GM12878 (cell line): ENCODE data around the gene CDC42EP3. TPM values are rescaled to one million over a fixed set of nuclear protein-coding genes. Genes with fewer than 3 reads are reported as not detected.

Source experiments
- ASH2L ChIP-seq: fragments of 300-600, 200-600 bp; sonication (generic); IDR thresholded peaks from 2 replicates; pipeline ENCODE4 v1.6.1; 2017; ENCODE audit warnings: low read depth, mild to moderate bottlenecking, borderline replicate concordance
- CREB1 ChIP-seq: IDR thresholded peaks from 2 replicates; pipeline ENCODE4 v1.6.1; 2012; ENCODE audit warnings: low read depth, mild to moderate bottlenecking, inconsistent platforms
- ETV6 ChIP-seq, 2 experiments: fragments of 450-650 bp in 1 of 2; IDR thresholded peaks in 1 of 2; conservative IDR thresholded peaks in 1 of 2; 2 replicates each; pipeline ENCODE4 v1.6.1; 2014; ENCODE audit warnings: antibody characterized with exemption in 1 of 2, borderline replicate concordance in 1 of 2, low read depth in 1 of 2, mild to moderate bottlenecking in 1 of 2, moderate library complexity in 1 of 2
- GABPA ChIP-seq: IDR thresholded peaks from 2 replicates; pipeline ENCODE4 v1.6.1; 2014; ENCODE audit warnings: antibody characterized with exemption, low read depth, mild to moderate bottlenecking, inconsistent platforms
- GATAD2B ChIP-seq: fragments of 450-650 bp; conservative IDR thresholded peaks from 2 replicates; pipeline ENCODE4 v1.6.1; 2017; ENCODE audit warnings: low read depth, mild to moderate bottlenecking, moderate library complexity
- MTA3 ChIP-seq: IDR thresholded peaks from 2 replicates; pipeline ENCODE4 v1.6.1; 2012; ENCODE audit warnings: low read length, inconsistent platforms, borderline replicate concordance
- POLR2AphosphoS5 ChIP-seq: IDR thresholded peaks from 2 replicates; pipeline ENCODE4 v1.6.1; 2011; ENCODE audit warnings: mild to moderate bottlenecking, low read length, inconsistent platforms
- RCOR1 ChIP-seq: conservative IDR thresholded peaks from 2 replicates; pipeline ENCODE4 v1.6.1; 2012; ENCODE audit warnings: low read depth, low read length, improper control_type of control experiment
- SKIL ChIP-seq: fragments of 450-650 bp; IDR thresholded peaks from 2 replicates; pipeline ENCODE4 v1.6.1; 2017; ENCODE audit warnings: mild to moderate bottlenecking, low read depth, inconsistent platforms; ENCODE audit not compliant: poor library complexity, severe bottlenecking
- SMARCA5 ChIP-seq: fragments of 450-650 bp; IDR thresholded peaks from 2 replicates; pipeline ENCODE4 v1.6.1; 2017; ENCODE audit warnings: mild to moderate bottlenecking
- SREBF1 ChIP-seq: IDR thresholded peaks from 2 replicates; pipeline ENCODE4 v1.6.1; 2012; ENCODE audit warnings: mild to moderate bottlenecking, low read length
- ZBTB4 ChIP-seq: fragments of 450-650 bp; formaldehyde crosslinking; IDR thresholded peaks from 2 replicates; pipeline ENCODE4 v1.4.0; 2022; ENCODE audit warnings: mild to moderate bottlenecking, moderate library complexity
- ZNF24 ChIP-seq: fragments of 450-650 bp; IDR thresholded peaks from 2 replicates; pipeline ENCODE4 v1.6.1; 2017; ENCODE audit warnings: antibody characterized with exemption, mild to moderate bottlenecking
- polyA plus RNA-seq, 11 experiments: library from polyadenylated mRNA; depleted of rRNA in 4 of 11; unstranded in 6 of 11; stranded (reverse) in 5 of 11; fragments of >200 nt; fragmentation: Nextera tagmentation in 4 of 11; fragmentation: Illumina TruSeq in 1 of 11; extraction: Ambion mirVana in 4 of 11; extraction: Trizol in 1 of 11; gene quantifications; 1 replicate in 1 of 11; 2 replicates in 10 of 11; pipeline versions ENCODE4 v1.2.1 to v1.2.3, GENCODE V29; 2011 to 2016; ENCODE audit warnings: inconsistent platforms in 2 of 11, missing spikeins in 2 of 11, low read depth in 1 of 11
- total RNA-seq, 4 experiments: library from RNA; depleted of rRNA in 3 of 4; stranded (reverse); fragments of >200 nt in 3 of 4; fragmentation: Illumina TruSeq in 1 of 4; extraction: Trizol in 1 of 4; gene quantifications; 2 replicates each; pipeline versions ENCODE4 v1.2.1 to v1.2.3, GENCODE V29; 2013 to 2021
- TF ChIP-seq, protein P1 (sequence below): IDR thresholded peaks from 2 replicates; pipeline ENCODE4 v1.6.1; 2011; ENCODE audit warnings: mild to moderate bottlenecking, low read depth, low read length, moderate library complexity; ENCODE audit not compliant: insufficient replicate concordance
- TF ChIP-seq, protein P2 (sequence below), 3 experiments: IDR thresholded peaks in 2 of 3; conservative IDR thresholded peaks in 1 of 3; 2 replicates each; pipeline ENCODE4 v1.5.1; 2011; ENCODE audit warnings: low read depth in 3 of 3, low read length in 3 of 3, mild to moderate bottlenecking in 3 of 3, control low read depth in 2 of 3, moderate library complexity in 2 of 3, inconsistent platforms in 1 of 3, mixed read lengths in 1 of 3; ENCODE audit not compliant: control insufficient read depth in 2 of 3, insufficient read depth in 1 of 3; ENCODE audit errors: extremely low read depth in 1 of 3
- TF ChIP-seq, protein P3 (sequence below): fragments of 450-650 bp; IDR thresholded peaks from 2 replicates; pipeline ENCODE4 v1.6.1; 2018; ENCODE audit warnings: borderline replicate concordance, mild to moderate bottlenecking; ENCODE audit not compliant: partially characterized antibody

The CDC42EP3 gene
- total and polyA plus RNA-seq, 10 of the 15 experiments (the other 5 are each of a cell fraction or from before 2014, with no cell fraction given) = 11.8 to 86.9 (median 52.9) TPM

DNA sequence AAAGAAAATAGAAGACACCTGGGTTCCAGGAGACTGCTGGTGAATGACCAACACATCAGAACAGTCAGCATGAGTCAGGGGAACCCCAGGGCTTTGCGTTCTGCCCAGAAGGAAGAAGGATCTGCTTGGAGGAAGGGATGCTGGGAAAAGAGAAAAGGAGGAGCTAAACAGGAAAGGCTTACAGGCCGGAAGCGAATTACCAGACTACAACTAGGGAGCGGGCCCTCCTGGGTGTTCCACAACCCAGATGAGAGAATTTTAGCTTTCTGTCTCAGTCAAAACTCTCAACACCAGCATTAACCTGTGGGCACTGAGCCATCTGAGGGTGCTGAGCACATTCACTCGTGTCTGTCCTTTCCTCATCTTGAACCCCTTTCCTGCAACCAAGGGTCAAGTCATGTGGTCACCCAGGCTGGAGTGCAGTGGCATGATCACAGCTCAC is 19.2 kb downstream of the CDC42EP3 start (continued):
- no peak for TF ChIP-seq ZBTB4 (CRISPR knock-in tag)
- peak; percentile 39; the same call in 1 of the 2 replicates for TF ChIP-seq GATAD2B
- TF ChIP-seq ASH2L = no peak
- TF ChIP-seq SREBF1 = no peak
- TF ChIP-seq SKIL = no peak
- TF ChIP-seq POLR2AphosphoS5 = peak; percentile 70
- TF ChIP-seq, protein P1, sequence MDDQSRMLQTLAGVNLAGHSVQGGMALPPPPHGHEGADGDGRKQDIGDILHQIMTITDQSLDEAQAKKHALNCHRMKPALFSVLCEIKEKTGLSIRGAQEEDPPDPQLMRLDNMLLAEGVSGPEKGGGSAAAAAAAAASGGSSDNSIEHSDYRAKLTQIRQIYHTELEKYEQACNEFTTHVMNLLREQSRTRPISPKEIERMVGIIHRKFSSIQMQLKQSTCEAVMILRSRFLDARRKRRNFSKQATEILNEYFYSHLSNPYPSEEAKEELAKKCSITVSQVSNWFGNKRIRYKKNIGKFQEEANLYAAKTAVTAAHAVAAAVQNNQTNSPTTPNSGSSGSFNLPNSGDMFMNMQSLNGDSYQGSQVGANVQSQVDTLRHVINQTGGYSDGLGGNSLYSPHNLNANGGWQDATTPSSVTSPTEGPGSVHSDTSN = no peak
- TF ChIP-seq, protein P2, sequence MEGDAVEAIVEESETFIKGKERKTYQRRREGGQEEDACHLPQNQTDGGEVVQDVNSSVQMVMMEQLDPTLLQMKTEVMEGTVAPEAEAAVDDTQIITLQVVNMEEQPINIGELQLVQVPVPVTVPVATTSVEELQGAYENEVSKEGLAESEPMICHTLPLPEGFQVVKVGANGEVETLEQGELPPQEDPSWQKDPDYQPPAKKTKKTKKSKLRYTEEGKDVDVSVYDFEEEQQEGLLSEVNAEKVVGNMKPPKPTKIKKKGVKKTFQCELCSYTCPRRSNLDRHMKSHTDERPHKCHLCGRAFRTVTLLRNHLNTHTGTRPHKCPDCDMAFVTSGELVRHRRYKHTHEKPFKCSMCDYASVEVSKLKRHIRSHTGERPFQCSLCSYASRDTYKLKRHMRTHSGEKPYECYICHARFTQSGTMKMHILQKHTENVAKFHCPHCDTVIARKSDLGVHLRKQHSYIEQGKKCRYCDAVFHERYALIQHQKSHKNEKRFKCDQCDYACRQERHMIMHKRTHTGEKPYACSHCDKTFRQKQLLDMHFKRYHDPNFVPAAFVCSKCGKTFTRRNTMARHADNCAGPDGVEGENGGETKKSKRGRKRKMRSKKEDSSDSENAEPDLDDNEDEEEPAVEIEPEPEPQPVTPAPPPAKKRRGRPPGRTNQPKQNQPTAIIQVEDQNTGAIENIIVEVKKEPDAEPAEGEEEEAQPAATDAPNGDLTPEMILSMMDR (IDR thresholded peaks at IDR 0.05 in 2 of 3, conservative IDR thresholded peaks at IDR 0.05 in 1 of 3; ENCODE audit: control insufficient read depth in 2 of 3, extremely low read depth in 1 of 3, insufficient read depth in 1 of 3, low read depth in 3 of 3, low read length in 3 of 3) = no peak
- TF ChIP-seq GABPA = no peak
- TF ChIP-seq, protein P3, sequence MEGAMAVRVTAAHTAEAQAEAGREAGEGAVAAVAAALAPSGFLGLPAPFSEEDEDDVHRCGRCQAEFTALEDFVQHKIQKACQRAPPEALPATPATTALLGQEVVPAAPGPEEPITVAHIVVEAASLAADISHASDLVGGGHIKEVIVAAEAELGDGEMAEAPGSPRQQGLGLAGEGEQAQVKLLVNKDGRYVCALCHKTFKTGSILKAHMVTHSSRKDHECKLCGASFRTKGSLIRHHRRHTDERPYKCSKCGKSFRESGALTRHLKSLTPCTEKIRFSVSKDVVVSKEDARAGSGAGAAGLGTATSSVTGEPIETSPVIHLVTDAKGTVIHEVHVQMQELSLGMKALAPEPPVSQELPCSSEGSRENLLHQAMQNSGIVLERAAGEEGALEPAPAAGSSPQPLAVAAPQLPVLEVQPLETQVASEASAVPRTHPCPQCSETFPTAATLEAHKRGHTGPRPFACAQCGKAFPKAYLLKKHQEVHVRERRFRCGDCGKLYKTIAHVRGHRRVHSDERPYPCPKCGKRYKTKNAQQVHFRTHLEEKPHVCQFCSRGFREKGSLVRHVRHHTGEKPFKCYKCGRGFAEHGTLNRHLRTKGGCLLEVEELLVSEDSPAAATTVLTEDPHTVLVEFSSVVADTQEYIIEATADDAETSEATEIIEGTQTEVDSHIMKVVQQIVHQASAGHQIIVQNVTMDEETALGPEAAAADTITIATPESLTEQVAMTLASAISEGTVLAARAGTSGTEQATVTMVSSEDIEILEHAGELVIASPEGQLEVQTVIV = no peak
- 0 out of 2 replicates have a peak, but pooled peaks have one; percentile 20 for TF ChIP-seq CREB1
- TF ChIP-seq RCOR1 = no peak
- TF ChIP-seq MTA3 = peak; percentile 54; the same call in 1 of the 2 replicates
- 0 out of 2 replicates have a peak, but pooled peaks have one; percentile 44 for TF ChIP-seq SMARCA5
- TF ChIP-seq ETV6 (conservative IDR thresholded peaks at IDR 0.05 in 1 of 2, IDR thresholded peaks at IDR 0.05 in 1 of 2; ENCODE audit: borderline replicate concordance in 1 of 2, low read depth in 1 of 2) = peak in 1 of 2 experiments; percentile 50; a peak in 1 of 4 replicates
- no peak for TF ChIP-seq ZNF24
